NOMO-1 (cell line): Measurements from ENCODE around the gene ARHGAP4.

Experiments
- DNase-seq, 2 experiments: peaks; one replicate each; lab custom pipeline; 2025; ENCODE audit not compliant: unreplicated experiment in 2 of 2; lab: John Stamatoyannopoulos, UW

ARHGAP4 gene

DNA sequence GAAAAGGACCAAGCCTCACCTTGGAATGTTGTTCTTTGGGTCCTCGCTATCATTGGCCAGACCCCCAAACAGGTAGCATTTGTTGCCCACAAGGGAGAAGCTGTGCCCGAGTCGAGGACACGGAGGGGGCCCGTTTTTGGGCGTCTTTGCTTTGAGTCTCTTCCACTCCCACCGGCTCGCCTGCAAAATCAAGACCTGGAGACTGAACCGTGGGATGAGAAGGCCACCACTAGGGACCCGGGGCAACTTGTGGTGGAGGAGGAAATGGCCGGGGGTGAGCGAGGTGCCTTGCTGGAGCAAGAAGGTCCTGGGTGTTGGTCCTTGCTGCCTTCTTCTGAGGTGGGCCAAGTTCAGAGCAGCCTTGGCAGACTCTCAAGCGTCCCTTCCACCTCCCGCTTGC lies 38.0 kb upstream of the ARHGAP4 start:
- DNase-seq = no peak

DNA sequence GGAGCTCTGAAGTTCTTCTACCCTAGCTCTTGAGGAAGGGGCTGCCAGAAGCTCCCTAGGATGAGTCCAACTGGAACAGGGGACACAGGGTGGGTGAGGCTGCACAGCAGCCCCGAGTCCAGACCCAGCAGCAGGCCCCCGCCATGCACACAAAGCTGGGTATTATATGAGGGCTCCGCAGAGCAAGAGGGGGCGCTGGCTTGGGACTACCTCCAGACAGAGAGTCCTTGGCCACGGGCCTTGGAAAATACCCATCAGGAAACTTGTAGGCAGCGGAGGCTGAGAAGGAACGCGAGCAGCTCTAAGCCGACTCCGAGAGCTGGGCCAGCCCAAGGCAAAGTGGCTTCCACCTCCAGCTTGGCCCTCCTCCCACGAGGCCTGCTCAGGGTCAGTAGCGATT lies 37.5 kb upstream of the ARHGAP4 start:
- no peak for DNase-seq

DNA sequence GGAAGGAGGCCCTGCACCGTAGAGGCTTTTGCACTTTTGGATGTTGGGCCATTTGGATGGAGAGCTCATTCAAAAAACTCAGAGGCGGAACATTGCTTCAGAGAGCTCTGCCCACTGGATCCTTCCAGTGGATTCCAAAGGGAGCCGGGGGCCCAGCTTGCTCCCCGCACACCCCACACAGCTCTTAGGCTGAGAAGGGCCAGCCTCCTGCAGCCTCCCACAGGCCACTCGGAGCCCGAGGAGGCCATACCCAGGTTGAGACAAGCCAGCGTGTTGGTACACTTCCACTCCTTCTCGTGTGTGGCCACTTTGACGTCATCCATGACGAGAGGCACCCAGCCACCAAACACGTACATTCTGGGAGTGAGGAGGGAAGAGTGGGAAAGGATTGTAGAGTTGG lies 35.2 kb upstream of the ARHGAP4 start:
- no peak for DNase-seq

DNA sequence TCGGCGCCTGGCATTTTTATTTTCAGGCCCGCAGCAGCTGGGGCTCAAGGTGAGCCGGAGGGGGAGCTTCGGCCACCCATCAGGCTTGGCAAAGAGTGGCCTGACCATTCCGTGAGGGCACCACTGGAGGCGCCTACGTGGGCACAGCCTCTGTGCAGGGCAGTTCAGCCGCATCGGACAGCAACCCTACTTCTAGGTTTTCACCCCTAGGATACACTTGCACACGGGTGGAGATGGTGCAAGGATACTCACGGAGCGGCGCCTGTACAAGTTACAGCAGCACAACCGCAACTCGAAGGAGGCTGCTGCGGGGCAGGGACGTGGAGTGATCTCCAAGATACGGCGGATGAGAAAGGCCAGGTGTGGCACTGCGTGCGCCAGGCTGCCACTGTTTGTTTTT lies 34.7 kb upstream of the ARHGAP4 start:
- no peak for DNase-seq

DNA sequence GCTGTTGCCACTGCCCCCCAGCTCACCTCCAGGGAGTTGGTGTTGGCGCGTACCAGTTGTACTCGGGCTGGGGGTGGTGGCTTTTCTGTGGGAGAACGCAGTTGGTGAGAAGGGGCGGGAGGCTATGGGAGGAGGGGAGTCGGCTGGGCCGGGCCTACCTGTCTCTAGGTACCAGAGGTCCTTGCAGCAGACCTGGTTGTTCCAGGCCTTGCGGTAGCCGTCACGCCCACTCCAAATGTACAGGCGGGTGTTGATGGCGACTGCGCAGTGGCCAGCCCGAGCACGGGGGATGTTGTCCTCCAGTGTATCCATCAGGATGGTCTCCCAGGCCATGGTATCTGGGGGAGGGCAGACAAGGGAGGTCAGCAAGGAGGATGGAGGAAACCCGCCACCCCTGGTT lies 34.0 kb upstream of the ARHGAP4 start:
- no peak for DNase-seq

DNA sequence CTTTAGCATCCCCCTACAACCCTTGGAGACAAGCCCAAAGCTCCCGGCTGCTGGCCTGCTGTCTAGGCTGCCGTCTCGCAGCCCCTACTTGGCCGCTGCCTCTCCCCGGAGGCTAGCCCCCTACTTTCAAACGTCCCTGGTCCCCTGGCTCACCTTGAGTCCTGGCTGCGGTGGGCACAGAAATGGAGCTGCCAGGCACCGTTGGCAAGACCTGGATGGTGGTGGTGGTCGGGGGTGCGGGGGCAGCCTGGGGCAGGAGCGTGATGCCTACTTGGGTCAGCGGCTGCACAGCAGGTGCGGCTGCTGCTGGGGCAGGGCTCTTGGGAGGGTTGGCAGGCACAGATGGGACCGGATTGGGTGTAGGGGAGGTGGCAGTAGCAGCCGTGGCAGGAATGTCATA lies 33.6 kb upstream of the ARHGAP4 start:
- DNase-seq = no peak

DNA sequence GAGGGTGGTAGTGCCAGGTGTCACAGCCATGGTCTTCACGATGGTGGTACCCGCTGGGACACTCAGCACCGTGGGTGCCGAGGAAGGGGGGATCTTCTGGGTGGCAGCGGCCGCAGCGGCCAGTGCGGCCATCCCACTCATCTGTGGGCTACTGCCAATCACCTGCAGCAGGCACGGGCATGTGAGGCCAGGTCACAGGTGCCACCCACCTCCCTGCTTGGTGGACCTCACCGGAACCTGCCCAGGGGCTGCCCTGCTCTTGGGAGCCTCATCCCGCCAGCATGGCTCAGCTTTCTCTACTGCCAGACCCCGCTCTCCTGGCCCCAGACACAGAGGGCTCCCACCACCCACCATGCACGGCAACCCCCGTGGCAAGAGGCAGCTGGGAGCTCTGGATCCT lies 32.5 kb upstream of the ARHGAP4 start:
- DNase-seq = no peak

DNA sequence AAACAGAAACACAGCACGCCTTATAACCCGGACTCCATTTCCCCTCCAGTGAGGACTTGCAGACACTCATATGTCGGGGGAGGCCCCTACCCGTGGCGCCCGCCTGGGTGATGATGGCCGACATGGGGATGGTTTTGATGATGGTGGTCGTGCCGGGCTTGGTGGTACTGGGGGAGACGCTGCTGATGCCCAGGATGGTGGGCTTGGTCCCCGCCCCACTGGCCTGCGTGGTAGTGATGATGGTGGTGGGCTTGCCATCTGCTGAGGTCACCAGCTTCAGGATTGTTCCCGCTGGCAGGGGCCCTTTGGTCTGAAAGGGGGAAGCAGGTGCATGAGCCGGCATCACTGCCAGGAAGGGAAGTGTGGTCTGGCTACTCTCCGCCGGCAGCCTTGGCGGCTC lies 31.2 kb upstream of the ARHGAP4 start:
- no peak for DNase-seq

DNA sequence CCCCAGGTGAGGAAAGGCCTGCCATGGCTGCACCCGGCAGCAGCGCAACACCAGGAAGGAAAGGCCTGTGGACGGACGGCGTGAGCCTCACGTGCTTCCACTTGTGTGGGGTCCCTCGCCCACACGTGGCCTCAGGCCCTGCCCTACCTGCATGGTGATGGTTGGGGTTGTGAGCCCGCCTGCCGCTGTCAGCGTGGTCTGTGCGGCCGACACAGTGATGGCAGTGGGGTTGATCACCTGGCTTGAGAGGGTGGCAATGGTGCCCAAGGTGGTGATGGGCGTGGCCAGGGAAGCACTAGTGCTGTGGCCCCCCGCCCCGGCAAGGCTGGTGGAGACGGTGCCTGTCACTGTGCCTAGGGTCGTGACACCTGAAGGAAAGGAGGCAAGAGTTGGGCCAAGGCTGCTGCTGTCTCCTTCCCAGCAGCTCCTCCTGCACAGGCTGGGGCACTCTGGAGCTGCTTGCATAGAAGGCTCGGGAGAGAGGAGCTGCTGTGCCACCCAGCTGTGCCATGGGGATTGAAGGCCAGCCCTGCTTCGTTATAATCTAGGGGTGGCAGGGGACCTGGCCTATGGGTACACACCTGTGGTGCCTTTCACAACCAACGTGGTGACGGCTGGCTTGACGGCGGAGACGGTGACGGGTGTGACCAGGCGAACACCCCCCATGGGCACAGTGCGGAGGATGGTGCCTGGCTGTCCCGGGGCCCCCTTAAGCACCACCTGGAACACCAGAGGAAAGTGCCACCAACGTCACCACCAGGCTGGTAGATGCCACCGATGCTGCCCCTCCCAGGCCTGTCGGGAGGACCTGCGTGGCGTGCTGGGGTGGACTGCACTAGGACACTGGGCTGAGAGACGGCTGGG lies 30.2 kb upstream of the ARHGAP4 start:
- no peak for DNase-seq

DNA sequence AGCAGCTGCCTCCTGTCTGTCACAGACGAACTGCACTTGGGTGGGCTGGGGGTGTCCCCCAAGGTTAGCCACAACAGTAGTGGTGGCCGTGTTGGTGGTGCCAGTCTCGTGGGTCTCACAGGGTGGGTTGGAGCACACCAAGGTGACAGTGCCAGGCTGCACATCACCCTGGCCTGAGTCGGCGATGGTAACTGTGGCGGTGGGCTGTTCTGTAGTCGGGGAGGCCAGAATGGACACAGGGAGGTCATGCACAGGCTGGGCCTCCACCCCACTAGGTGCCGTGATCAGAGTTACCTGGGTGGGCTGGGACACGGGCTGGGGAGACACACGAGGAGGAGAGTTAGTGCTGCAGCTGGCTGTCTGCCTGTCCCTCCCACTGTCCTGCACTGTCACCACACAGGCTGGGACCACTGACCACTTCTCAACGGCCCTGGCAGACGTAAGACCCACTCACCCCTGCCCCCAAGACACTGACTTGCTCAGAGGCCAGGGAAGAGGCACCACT lies 29.2 kb upstream of the ARHGAP4 start:
- DNase-seq = no peak

DNA sequence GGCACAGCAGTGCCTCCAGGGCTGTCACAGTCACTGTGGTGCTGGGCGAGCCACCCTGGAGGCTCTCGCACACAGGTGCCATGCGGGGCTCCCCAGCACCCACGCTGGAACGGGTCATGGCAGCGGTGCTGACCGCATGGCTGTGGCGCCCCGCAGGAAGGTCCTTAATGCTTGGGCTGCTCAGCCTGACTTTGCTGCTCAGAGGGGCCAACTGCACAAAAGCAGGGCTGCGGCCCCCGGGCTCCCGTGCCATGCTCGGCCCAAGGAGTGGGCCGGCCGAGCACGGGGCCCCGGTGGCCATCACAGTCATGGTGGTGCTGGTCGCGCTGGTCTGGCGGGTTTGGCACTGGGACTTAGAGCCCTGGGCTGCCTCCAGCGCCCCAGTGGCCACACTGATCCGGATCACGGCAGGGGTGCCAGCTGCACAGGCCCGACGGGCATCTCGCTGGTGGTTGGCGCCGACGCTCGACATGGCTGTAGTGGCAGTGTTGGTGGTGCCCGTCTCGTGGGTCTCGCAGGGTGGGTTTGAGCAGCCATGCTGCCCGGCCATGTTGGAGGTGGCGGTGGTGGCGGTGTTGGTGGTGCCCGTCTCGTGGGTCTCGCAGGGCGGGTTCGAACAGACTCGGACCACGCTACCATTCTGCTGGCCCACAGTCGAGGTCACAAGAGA lies 28.6 kb upstream of the ARHGAP4 start:
- no peak for DNase-seq

DNA sequence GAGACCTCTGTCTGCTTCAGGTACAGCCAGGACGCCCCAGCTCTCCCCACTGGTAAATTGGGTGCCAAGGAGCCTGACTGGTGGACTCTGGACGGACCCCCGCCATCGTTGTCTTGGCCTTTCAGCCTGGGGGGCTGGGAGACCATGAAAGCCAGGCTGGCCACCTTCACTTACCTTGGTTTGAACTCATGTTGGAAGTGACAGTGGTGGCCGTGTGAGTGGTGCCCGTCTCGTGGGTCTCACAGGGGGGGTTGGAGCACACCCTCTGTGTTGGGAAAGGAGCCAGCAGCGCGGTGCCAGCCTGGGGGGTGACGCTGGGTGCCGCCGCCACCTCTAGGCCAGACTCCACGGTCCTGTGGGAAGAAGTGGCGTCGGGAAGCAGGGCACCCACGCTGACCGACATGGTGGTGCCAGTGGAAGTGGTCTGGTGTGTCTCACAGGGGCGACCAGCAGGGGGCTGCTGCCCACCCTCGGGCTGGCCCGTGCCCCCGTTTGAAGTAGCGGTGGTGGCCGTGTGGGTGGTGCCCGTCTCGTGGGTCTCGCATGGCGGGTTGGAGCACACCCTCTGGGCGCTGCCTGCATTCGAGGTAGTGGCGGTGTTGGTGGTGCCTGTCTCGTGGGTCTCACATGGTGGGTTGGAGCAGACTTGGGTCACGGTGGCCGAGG lies 28.0 kb upstream of the ARHGAP4 start:
- no peak for DNase-seq

DNA sequence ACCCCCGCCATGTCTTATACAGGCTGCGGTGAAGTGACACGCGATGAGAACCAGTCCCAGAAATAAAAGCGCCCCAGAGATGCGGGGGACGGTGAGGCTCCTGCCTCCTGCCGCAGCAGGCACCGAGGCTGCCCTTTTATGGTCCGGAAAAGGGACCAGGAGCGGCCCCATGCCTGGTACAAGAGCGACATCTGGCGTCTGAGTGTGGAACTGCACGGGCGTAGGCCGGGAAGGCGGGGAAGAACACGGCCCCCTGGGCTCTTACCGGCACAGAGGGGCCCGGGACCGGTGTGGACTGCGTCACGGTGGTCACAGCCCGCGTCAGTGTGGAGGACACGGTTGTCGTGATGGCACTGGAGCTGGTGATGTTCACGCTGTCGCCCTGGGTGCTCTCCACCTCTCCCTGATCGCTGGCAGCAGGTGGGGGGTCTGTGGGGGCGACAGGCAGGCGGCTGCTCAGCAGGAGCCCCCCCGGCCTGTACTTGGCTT lies 27.3 kb upstream of the ARHGAP4 start:
- peak; percentile 12 to 30 for DNase-seq

DNA sequence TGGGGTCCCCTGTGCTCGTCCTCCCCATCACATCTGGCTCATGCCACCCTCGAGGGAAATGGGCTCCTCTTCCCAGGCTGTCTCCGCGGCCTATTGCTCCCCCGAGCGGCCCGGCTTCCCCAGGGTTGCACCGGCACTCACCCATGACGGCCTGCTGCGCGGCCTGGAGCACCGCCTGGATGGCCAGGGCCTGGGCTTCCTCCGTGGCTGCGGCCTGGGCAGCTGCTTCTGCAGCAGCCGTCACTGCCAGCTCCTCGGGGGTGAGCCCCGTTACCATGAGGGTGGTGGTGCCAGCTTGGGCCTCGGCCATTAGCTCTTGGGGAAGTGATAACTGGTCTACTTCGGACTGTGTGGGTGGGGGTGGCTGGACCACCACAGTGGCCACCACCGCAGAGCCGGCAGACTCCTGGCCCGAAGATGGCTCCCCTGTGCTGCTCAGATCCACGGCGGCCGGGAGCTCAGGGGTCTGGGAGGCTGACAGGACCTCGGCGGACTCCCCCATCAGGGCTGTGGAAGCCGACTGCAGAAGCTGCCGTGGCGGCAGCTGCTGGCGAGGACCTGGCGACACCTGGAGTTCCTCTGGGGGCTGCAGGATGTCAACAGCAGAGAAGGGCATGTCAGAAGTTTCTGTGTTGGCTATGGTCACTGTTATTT lies 26.4 kb upstream of the ARHGAP4 start:
- no peak for DNase-seq

DNA sequence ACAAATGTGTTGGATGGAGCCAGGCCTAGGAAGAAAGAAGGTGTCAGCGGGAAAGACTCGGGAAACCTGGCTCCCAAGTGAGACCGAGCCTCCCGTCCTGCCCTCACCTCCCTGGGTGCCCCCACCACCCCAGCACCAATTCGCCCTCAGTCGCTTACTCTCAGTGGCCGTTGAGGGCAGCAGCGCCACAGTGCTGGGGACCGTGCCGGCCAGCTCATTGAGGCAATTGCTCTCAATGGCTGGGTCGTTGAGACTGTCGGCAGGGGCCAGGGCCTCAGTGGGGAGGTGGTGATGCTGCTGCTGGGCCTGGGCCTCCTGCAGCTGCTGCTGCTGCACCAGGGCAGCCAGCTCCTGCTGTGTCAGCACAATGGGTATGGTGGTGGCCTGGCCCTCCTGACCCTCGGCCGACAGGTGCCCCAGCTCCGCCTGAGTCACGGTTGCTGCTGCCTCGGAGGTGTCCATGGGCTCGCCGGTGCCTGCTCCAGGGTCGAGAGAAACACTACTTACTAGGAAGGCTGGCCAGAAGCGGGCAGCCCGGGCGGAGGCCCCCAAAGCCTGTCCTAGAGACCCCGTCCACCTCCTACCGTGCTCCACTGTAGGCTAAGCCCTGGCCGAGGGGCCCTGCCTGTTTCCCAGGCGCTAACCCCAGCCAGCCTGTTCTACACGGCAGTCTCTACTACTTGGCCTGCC lies 25.8 kb upstream of the ARHGAP4 start:
- DNase-seq = no peak

DNA sequence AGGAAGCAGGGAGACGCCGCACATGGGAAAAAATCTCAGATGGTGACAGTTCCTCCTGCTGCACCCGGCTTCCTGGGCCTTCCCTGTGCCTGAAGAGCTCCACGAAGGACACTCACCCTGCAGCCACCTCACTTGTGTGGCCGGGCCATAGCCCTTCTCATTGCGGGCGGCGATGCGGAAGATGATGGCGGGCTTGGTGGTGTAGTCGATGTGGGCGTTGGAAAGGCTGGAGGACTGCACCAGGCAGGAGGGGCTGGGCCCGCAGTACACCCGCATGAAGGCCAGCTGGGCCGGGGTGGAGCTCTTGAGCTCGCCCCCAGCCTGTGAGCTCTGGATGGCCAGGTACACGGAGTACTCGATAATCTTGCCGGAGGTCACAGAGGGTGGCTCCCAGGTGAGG lies 24.1 kb upstream of the ARHGAP4 start:
- DNase-seq = no peak

DNA sequence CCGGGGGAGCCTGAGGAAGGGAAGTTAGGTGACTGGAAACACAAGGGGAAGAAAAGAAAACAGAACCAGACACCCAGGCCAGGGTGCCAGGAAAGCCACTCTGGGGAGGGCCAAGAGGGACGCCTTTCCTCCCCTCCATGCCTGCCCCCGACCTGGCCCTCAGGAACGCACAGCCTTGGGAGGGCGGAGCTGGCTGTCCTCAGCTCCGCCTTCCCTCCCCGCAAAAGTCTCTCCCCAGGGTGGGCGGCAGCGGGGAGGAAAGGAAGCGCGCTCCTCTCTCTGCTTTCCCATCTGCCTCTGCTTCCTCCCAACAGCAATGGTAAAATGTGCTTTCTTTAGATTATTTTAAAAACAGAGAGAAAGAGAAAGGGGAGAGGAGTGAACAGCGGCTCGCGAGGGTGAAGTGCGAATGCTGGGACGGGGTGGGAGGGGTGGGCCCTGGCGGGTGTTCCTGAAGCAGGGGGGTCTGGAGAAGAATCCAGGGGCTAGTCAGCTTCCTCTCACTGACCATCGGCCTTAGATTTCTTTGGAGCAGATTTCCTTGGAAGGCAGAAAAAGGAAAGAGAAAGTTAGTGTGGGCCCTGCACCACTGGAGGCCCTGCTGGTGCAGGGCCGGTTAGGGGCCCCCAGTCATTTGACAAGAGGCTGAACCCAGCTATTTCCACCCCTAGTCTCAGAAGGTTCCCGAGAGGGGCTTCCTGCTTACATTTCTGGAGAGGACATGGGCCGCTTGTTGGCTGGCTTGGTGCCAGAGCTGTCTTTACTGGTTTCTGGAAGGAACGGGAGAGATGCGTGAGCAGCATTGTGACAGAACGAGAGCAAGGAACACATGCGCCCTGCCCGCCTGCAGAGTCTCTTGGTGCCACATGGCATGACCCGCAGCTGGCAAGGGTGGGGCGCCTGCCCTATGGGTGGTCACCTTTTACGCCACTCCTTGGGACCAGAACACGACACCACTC lies 23.1 kb upstream of the ARHGAP4 start:
- no peak for DNase-seq

DNA sequence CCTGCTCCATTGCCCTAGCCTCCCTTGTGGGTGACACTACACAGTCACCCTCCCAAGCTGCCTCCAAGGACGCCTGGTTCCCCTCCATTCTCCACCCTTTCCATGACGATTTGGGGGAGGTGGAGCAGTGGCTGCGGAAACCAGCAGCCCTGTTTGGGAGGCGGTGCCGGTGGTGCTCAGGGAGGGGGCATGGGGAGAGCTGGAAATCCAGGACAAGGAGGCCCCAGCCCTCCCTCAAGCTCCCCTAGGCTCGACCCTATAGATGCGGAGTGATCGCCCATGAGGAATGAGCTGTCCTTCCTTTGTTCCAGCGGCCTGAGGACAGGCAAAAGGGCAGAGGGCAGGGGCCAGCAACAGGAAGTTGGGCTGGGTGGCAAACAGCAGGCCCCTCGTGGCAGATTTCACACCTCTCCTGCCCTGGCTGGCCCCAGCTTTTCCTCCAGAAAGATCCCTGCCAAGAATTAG lies 22.0 kb upstream of the ARHGAP4 start:
- no peak for DNase-seq
